Spleen (tissue), 7 donors: Measurements from ENCODE around the gene TRIM26.

Source experiments
- POLR2A ChIP-seq, 3 donors: fragments of 450-650 bp; IDR thresholded peaks; one replicate each; pipeline ENCODE4 v1.5.1; 2017; ENCODE audit warnings: antibody characterized with exemption in 3 of 3, mild to moderate bottlenecking in 1 of 3
- TF ChIP-seq, protein P1 (sequence below), 11 experiments: fragments of 200-600 bp in 7 of 11; fragments of 450-650 bp in 4 of 11; sonication (generic) in 4 of 11; IDR thresholded peaks in 8 of 11; conservative IDR thresholded peaks in 3 of 11; 1 replicate in 7 of 11; 2 replicates in 4 of 11; pipeline versions ENCODE4 v1.4.0 to v1.8.0; 2016 to 2021; ENCODE audit warnings: antibody characterized with exemption in 11 of 11, inconsistent platforms in 4 of 11, mild to moderate bottlenecking in 1 of 11
- donor health status: DM: no; HTN: no; CAD: no; lungs with moderate emphysema.
- donor health status: DM: no; HTN: no; CAD: no.
- donor health status: DM: no; HTN: no; CAD: no.

DNA sequence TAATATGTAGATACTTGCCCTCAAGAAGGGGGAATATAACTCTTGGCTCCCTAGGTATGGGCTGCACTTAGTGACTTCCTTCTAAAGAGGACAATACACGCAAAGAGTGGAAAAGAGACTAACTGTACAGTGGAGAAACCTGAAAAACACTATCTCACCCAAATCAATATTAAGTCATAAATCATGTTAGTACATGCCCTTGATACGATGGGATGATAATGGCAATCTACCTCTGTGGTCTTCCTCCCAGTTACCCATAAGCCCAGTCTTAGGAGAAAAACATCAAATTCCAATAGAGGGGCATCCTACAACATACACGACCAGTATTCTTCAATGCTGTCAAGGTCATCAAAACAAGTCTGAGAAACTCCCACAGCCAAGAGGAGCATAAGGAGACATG is 1.3 kb downstream of the TRIM26 start:
- TF ChIP-seq, protein P1, sequence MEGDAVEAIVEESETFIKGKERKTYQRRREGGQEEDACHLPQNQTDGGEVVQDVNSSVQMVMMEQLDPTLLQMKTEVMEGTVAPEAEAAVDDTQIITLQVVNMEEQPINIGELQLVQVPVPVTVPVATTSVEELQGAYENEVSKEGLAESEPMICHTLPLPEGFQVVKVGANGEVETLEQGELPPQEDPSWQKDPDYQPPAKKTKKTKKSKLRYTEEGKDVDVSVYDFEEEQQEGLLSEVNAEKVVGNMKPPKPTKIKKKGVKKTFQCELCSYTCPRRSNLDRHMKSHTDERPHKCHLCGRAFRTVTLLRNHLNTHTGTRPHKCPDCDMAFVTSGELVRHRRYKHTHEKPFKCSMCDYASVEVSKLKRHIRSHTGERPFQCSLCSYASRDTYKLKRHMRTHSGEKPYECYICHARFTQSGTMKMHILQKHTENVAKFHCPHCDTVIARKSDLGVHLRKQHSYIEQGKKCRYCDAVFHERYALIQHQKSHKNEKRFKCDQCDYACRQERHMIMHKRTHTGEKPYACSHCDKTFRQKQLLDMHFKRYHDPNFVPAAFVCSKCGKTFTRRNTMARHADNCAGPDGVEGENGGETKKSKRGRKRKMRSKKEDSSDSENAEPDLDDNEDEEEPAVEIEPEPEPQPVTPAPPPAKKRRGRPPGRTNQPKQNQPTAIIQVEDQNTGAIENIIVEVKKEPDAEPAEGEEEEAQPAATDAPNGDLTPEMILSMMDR (IDR thresholded peaks at IDR 0.05 in 8 of 11, conservative IDR thresholded peaks at IDR 0.05 in 3 of 11) = no peak
- no peak for TF ChIP-seq POLR2A (IDR thresholded peaks at IDR 0.05)
